Suprapubic skin (tissue), 4 donors: ENCODE data around the gene MCM8.

Source experiments
- CTCF ChIP-seq, 2 donors: fragments of 200-600 bp in 1 of 2; fragments of 450-650 bp in 1 of 2; sonication (generic) in 1 of 2; IDR thresholded peaks; one replicate each; pipeline ENCODE4 v1.5.1; 2016 to 2019; ENCODE audit warnings: antibody characterized with exemption in 2 of 2, mild to moderate bottlenecking in 1 of 2, moderate library complexity in 1 of 2
- EP300 ChIP-seq: sonication (generic); formaldehyde crosslinking; IDR thresholded peaks from one replicate; pipeline ENCODE4 v1.6.1; 2017; ENCODE audit warnings: antibody characterized with exemption
- POLR2AphosphoS5 ChIP-seq, 3 donors: sonication (generic); formaldehyde crosslinking; IDR thresholded peaks; one replicate each; pipeline ENCODE4 v1.6.1; 2017; ENCODE audit warnings: antibody characterized with exemption in 3 of 3

GRCh38 chr20:6046432-6046831 lies 96.0 kb downstream of the MCM8 start:
- no peak for TF ChIP-seq POLR2AphosphoS5 (IDR thresholded peaks at IDR 0.05)
- TF ChIP-seq CTCF (IDR thresholded peaks at IDR 0.05) = no peak
- no peak for TF ChIP-seq EP300
